Fibroblast of pulmonary artery (primary cell): Measurements from ENCODE around the gene LCLAT1.

ENCODE experiments used
- DNase-seq: peaks from one replicate; pipeline ENCODE4 v3.0.0-alpha.2; 2010; ENCODE audit warnings: low read depth
- H3K4me3 ChIP-seq: replicated peaks from 2 replicates; pipeline ENCODE4 v1.5.1; 2011; ENCODE audit warnings: low read depth, mild to moderate bottlenecking, control low read depth, low read length, moderate library complexity
- TF ChIP-seq, protein P1 (sequence below): IDR thresholded peaks from 2 replicates; pipeline ENCODE4 v1.5.1; 2011; ENCODE audit warnings: mild to moderate bottlenecking, control low read depth, low read length, inconsistent platforms; ENCODE audit errors: missing control alignments

Gene LCLAT1

DNA sequence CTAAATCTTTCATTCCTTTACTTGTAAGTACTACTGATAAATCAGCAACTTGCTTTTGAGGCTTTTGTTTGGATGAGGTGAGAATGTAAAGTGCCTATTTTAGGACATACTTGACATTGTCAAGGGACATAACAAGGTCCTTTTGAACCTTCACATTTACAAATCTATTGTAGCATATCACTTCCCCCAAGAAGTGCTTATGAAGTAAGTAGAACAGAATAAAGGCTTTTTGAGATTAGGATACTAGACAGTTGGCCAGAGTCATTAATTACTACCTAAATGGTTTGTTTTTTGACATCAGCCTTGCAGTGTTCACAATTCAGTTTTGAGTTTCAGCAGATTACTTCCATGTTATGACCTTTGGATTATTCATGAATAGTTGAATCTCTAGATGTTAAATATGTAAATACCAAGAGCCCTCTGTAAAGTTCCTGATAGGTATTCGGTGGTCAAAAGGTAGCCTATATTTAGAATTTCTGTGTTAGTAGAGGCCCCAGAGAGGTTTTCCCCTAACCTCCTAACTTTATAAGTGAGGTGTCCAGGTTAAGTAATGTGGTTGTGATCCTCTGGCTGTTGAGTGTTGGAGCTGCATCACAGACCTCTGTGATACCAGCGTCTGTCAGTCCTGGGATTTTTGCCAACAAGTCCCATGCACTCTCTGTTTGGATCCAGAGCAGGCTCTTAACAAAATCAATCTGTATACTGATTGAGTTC is 67.2 kb downstream of the LCLAT1 start:
- TF ChIP-seq, protein P1, sequence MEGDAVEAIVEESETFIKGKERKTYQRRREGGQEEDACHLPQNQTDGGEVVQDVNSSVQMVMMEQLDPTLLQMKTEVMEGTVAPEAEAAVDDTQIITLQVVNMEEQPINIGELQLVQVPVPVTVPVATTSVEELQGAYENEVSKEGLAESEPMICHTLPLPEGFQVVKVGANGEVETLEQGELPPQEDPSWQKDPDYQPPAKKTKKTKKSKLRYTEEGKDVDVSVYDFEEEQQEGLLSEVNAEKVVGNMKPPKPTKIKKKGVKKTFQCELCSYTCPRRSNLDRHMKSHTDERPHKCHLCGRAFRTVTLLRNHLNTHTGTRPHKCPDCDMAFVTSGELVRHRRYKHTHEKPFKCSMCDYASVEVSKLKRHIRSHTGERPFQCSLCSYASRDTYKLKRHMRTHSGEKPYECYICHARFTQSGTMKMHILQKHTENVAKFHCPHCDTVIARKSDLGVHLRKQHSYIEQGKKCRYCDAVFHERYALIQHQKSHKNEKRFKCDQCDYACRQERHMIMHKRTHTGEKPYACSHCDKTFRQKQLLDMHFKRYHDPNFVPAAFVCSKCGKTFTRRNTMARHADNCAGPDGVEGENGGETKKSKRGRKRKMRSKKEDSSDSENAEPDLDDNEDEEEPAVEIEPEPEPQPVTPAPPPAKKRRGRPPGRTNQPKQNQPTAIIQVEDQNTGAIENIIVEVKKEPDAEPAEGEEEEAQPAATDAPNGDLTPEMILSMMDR, result no peak
- DNase-seq, result peak; percentile 51
- H3K4me3 ChIP-seq, result no peak overlapping the region

DNA sequence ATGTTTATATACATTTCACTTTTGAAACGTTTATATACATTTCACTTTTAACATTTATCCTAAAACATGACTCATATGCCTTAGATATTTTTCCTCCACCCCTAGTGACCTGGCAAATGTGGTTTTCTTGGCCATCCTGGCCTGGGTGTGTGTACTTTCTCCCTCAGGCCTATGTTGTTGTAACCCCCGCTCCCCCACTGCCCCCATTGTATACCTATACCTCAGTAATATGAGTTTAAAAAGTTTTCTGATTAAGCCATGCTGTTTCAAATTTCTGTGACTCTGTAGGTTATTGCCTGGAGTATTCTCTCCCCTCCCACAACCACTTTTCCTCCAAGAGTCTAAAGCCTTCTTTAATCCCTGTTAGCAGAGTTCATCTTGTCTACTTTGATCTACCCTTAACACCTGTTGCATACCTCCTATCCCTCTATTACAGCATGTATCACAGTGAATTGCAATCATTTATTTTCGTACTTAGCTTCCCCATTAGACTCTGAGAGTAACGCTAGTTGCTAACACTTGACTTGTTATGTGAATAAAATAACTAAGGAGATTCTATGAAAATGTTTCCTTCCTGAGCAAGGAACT is 67.9 kb downstream of the LCLAT1 start:
- no peak for DNase-seq
- TF ChIP-seq, protein P1, result no peak
- no peak overlapping the region for H3K4me3 ChIP-seq

DNA sequence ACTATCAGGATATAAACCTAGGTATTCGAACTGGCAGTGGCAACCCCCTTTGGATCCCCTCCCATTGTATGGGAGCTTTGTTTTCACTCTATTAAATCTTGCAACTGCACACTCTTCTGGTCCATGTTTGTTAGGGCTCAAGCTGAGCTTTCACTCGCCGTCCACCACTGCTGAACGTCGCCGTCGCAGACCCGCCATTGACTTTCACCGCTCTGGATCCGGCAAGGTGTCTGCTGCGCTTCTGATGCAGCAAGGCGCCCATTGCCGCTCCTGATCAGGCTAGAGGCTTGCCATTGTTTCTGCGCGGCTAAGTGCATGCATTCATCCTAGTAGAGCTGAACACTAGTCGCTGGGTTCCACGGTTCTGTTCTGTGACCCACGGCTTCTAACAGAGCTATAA is 69.1 kb downstream of the LCLAT1 start:
- no peak for DNase-seq
- H3K4me3 ChIP-seq, result no peak overlapping the region
- TF ChIP-seq, protein P1, result no peak

DNA sequence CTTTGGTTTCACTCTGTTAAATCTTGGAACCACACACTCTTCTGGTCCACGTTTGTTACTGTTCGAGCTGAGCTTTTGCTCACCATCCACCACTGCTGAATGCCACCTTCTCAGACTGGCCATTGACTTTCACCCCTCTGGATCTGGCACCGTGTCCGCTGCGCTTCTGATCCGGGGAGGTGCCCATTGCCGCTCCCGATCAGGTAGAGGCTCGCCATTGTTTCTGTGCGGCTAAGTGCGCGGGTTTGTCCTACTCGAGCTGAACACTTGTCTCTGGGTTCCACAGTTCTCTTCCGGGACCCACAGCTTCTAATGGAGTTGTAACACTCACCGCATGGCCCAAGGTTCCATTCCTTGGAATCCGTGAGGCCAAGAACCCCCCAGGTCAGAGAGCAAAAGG is 72.8 kb downstream of the LCLAT1 start:
- TF ChIP-seq, protein P1, result no peak
- no peak for DNase-seq
- no peak overlapping the region for H3K4me3 ChIP-seq

DNA sequence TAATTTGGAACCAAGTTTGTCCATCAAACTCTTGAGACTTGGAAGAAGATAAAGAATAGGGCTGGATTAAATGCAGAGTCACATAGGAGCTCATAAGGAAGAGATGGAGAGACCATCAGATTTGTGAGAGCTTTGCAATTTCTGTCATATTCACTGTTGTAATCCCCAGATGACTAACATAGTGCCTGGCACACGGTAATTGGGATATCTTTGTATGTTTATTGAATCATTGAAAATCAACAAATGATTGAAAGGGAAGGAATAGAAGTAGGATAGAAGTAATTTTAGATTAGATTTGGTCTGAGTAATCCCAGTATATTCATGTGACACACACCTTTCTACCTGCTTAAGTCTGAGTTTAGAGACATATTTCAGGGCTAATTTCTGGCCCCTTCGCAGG is 75.4 kb downstream of the LCLAT1 start:
- H3K4me3 ChIP-seq, result no peak overlapping the region
- no peak for DNase-seq
- TF ChIP-seq, protein P1, result no peak

DNA sequence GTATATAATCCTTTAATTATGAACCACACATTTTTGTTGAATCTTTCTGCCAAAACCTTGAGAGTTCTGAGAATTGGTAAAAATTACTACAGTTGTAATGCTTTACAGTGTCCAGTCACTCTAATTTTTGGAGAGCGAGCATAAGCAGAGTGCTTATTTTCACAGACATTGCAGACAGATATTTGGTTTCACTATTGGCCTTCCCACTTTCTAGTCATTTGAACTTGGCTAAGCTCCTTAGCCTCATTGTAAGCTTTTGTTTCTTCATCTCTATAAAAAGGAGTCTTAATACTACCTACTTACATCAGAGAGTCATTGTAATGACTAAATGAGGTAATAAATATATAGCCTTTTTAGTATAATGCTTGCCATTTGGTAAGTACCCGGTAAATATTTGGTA is 80.4 kb downstream of the LCLAT1 start:
- TF ChIP-seq, protein P1, result no peak
- DNase-seq, result peak; percentile 10
- no peak overlapping the region for H3K4me3 ChIP-seq

DNA sequence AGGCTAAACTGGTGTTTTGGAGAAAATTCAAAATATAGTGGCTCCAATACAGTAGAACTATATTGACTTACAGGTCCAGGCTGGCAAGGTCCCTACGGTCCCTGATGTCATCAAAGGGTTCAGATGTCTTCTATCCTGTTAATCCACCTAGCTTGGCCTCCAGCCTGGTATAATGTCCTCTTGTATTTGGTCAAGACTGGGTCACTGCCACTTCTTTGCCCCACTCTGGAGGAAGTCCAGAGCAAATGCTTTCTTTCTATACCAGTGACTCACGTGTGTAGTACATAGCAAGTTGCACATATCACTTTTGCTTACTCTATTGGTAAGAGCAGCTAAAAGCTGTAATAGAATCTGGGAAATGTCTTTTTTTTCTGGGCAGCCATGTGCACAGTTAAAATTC is 80.8 kb downstream of the LCLAT1 start:
- no peak for DNase-seq
- TF ChIP-seq, protein P1, result no peak
- no peak overlapping the region for H3K4me3 ChIP-seq
